GM21447 (cell line): ENCODE data around the gene TNPO2.
"Not testable (repeated sequence)": the region's sequence is repeated elsewhere in the genome, so short reads cannot be mapped to it uniquely, and the experiment has no call there.

Experiments
- ATAC-seq: cut with Tn5 transposase; IDR thresholded peaks from one replicate; pipeline ENCODE4 v1.9.1; 2021; ENCODE audit not compliant: unreplicated experiment

TNPO2 gene

GRCh38 chr19:12678039-12678438, 45.7 kb downstream of the TNPO2 start:
- not testable (repeated sequence) for ATAC-seq

GRCh38 chr19:12676928-12677327, 46.8 kb downstream of the TNPO2 start:
- no peak for ATAC-seq

- no peak for ATAC-seq
These were observed 47.3 kb downstream of the TNPO2 start for GRCh38 chr19:12676384-12676792.

DNA sequence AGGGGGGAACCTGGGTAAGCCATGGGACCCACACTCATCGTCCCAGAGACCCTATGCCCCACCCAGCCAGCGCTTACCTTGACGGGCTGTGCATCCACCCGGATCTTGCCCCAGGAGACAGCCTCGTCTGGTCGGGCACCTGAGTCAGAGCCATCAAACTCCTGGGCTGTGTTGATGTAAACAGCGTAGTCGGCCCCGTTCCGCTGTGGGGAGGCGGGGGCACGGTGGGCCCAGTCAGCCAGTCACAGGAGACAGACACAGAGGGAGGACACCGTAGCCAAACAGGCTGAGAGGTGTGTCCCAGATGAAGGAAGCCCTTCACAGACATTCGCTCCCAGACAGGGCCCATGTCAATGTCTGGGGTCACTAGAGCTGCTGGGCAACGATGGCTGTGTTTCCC, 47.8 kb downstream of the TNPO2 start:
- ATAC-seq: no peak

DNA sequence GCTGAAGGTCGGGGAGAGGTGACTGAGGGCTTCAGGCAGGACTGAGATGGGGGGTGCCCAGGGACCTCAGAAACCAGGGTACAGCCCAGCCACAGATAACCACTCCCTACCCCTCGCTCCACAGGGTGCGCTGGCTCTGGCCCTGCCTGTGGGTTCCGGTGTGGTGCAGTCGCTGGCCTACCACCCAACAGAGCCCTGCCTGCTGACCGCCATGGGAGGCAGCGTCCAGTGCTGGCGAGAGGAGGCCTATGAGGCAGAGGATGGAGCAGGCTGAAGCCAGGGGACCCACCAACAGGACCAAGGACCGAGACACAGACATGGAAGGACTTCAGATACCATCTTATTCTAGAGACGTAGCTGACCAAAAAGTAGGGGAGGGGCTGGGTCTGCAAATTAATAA, 48.3 kb downstream of the TNPO2 start:
- ATAC-seq: no peak

DNA sequence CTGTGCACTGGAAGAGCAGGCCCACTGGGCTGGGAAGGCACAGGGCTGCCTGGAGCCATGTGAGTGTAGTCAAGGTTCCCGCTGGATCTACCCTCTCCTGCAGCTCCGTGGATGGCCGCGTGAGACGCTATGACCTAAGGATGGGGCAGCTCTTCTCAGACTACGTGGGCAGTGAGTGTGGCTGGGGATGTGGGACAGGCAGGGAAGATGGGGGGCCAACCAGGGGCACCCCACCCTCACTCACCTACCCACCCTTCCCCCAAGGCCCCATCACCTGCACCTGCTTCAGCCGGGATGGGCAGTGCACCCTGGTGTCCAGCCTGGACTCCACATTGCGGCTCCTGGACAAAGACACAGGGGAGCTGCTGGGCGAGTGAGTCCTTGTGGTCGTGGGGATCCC, 51.0 kb downstream of the TNPO2 start:
- ATAC-seq: no peak

DNA sequence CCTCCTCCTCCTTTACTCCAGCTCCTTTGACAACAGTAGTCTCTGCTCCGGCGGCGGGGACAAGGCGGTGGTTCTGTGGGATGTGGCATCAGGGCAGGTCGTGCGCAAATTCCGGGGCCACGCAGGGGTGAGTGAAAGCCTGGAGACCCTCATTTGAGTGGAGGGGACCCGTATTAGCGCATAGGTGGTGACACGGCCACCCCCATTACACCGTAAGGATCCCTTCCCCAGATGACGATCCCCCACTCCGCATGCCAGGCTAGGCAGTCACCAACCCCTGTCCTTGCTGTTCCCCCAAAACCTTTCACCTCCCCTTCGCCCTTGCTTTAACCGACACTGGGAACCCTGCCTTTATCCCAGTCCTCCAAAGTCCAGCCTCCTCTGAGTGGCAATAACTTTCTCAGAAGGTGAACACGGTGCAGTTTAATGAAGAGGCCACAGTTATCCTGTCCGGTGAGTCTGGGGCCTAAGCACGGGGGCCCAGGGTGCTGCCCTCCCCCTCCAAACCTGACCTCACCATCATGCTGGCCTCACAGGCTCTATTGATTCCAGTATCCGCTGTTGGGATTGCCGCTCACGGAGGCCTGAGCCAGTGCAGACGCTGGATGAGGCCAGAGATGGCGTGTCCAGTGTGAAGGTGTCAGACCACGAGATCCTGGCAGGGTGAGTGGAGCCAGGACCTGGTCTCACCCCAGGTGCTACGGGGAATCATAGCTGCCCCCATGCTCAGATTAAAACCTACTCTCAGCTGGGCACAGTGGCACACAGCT, 53.4 kb downstream of the TNPO2 start:
- no peak for ATAC-seq

GRCh38 chr19:12669270-12670158, 54.2 kb downstream of the TNPO2 start:
- no peak for ATAC-seq

DNA sequence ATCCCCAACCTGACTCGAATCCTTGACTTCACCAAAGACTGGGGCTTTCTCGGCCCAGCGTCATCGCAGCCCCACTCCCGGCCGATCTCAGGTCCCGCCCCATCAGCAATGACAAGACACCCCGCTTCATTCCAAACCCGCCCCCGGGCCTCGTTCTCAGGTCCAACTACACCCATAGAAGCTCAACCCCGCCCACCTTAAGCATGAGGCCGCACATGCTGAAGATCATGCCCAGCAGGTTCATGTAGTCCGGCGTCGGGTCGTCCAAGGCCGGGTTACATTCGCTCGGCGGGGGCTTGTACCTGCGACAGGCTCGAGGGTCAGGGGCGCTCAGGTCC, 54.8 kb downstream of the TNPO2 start:
- no peak for ATAC-seq

GRCh38 chr19:12668346-12668745, 55.4 kb downstream of the TNPO2 start:
- ATAC-seq: no peak

- ATAC-seq: no peak
These were observed 55.9 kb downstream of the TNPO2 start for GRCh38 chr19:12667731-12668302.

DNA sequence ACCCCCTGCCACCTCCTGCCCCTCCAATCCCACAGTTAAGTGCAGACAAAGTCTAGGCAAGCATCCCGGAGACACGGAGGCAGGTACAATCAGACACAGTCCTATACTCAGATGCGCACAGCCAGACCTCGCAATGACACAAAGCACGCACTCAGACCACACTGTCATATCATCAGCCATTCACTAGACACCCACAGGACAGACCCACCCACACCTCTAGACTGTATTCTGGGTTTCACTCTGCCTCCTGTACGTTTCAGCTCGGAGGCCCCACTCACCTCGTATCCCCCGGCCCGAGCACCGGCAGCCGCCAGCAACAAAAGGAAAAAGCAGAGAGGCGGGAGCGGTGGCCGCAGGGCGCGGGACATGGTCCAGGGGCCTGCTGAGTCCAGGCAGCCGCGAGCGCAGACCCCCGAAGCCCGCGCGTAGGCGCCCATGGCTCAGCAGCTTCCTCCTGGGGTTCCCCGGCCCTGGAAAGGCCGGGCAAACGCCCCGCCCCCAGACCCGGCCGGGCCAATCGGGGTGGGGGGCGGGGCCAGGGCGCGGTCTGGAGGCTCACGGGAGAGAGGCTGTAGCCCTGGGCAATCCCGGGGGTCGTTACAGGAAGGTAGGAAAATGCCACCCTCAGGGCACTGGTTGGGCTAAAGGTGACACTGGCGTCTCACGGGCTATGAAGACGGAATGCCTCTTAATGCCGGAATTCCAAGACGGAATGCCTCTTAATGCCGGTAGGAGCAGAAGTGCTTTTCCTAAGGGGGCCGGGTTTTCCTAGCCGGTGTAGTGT, 57.3 kb downstream of the TNPO2 start, which contains the start of the genes MAN2B1 and WDR83:
TSS of gene MAN2B1 (minus strand) at position 478 of the 784 bp plus-strand sequence. CDS start at position 437, 41 bp downstream.
TSS of gene WDR83 (plus strand) at position 543 of the 784 bp plus-strand sequence. CDS start 2,984 bp downstream, outside the sequence.
- ATAC-seq: peak; percentile 40

DNA sequence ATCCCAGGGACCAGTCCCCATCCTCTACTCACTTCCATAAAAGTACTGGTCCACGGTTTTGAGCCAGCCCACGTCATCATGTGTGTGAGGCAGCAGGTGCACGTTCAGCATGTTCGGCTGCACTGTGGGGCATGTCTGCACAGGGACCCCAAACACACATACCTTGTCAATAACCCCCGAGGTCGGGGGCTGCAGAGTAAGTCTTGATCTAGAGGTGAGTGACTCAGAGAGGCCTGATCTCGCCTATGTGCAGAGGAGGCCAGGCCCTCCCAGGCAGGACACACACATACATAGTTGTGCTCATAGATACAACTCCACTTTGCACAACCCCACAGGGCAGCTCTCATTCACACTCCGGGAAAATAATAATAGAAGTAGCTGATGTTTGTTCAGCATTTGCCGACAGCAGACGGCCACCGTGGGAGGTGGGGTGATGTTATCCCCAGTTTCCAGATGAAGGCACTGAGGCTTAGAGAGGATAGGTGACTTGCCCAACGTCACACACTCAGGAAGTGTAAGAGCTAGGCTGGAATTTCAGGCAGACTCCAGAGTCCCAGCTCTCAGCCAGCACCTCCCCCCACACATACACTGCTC, 58.0 kb downstream of the TNPO2 start:
- no peak for ATAC-seq

DNA sequence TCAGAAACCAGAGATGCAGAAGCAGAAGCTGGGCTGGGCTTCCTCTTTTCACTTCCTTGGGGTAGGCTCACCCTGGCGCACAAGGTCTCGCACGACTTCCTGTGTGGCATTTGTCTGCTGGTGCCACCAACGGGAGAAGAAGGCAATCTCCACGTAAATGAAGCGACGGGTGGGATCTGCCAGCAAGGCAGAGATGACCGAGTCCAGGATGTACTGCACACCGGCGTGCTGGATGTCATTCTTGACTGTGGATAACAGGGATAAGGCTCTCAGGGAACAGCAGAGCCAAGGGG, 58.5 kb downstream of the TNPO2 start:
- no peak for ATAC-seq

DNA sequence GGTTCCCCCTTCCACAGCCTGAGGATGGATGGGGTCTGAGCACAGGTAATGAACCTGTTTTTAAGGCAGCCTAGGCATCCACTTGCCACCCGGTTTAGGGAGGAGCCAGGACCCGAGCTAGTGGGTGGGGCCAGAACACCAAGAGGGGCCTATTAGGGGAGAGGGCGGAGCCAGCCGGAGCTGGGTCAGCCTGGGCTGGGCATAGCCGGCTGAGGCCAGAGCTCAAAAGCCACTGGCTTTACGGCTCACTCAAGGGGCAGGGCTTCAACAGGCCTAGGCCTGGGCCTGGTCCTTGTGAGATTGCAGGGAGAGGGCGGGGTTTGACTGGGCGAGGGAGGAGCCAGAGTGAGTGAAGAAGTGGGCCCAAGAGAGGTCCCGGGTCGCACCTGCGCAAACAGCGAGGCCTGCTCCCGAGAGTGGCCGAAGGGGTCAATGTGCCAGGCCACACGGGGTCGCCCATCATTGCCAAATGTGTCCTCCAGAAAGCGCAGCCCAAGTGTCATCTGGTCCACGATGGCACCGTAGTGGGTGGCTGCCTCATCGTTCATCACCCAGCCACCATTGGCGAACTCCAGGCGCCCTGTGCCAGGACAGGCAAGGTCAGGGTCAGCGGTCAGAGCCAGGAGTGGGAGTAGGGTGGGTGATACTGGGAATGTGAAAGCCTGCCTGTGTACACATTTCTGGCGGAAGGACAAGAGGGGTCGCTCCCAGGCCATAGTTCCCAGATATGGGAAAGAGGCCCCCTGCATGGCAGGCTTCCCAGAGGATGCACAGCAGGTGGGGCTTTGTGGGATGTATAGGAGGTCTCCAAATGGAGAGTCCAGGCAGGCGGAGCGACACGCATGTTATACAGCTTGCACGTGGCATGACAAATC, 59.1 kb downstream of the TNPO2 start:
- no peak for ATAC-seq

GRCh38 chr19:12660980-12661379, 62.8 kb downstream of the TNPO2 start:
- no peak for ATAC-seq

- no peak for ATAC-seq
These were observed 65.8 kb downstream of the TNPO2 start for GRCh38 chr19:12657966-12658365.

DNA sequence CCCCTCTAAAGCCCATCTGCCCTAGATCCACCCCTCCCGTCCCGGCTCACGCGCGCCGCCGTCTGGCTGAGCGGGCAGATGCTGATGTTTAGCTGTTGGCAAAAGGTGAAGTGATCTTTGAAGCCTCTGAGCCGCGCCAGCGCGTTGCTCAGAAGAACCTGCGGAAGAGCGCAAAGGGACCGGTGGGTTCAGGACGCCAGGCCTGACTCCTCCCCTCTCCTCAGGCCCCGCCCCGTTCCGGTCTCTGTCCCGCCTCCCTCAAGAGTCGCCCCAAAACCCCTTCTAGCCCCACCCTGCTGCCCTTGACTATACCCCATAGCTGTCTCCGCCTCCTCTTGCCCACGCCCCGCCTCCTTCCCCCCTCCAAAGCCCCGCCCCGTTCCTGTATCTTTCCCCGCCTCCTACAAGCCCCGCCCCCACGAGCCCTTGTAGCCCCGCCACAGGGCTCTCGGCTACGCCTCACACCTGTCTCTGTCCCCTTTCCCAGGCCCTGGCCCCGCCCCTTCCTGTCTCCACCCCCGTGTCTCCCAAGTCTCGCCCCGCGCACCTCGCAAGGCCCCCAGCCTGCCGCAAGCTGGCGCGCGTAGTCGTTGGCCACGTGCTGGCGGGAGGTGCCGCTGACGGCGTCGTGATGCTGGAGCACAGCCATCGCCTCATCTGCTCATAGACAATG, 66.7 kb downstream of the TNPO2 start:
- no peak for ATAC-seq

GRCh38 chr19:12655546-12655945, 68.2 kb downstream of the TNPO2 start:
- ATAC-seq: no peak
